Neuronal stem cell (in vitro differentiated cells): ENCODE data around the gene VAMP4.

Experiments
- DNase-seq: peaks from one replicate; pipeline ENCODE4 v3.0.0-alpha.2; 2013; ENCODE audit warnings: low spot score
- H2AFZ ChIP-seq: one replicate; pipeline ENCODE4 v1.6.1; 2013; ENCODE audit warnings: mild to moderate bottlenecking, low read length, inconsistent platforms
- H2AK5ac ChIP-seq: 2 replicates; pipeline ENCODE4 v1.6.1; 2013; ENCODE audit warnings: low read depth, mild to moderate bottlenecking, inconsistent platforms, low read length, moderate library complexity, mixed read lengths
- H2BK120ac ChIP-seq: 2 replicates; pipeline ENCODE4 v1.6.1; 2013; ENCODE audit warnings: low read depth, mild to moderate bottlenecking, inconsistent platforms, low read length, moderate library complexity, mixed read lengths
- H2BK12ac ChIP-seq: one replicate; pipeline ENCODE4 v1.6.1; 2013; ENCODE audit warnings: low read length, inconsistent platforms
- H2BK15ac ChIP-seq: 2 replicates; pipeline ENCODE4 v1.6.1; 2013; ENCODE audit warnings: mild to moderate bottlenecking, low read length, inconsistent platforms, mixed read lengths
- H2BK5ac ChIP-seq: one replicate; pipeline ENCODE4 v1.6.1; 2013; ENCODE audit warnings: inconsistent platforms, mild to moderate bottlenecking, low read length, moderate library complexity
- H3K14ac ChIP-seq: one replicate; pipeline ENCODE4 v1.6.1; 2013; ENCODE audit warnings: low read length, inconsistent platforms
- H3K18ac ChIP-seq: 2 replicates; pipeline ENCODE4 v1.6.1; 2013; ENCODE audit warnings: low read length, inconsistent platforms
- H3K23ac ChIP-seq: 2 replicates; pipeline ENCODE4 v1.6.1; 2013; ENCODE audit warnings: low read depth, mild to moderate bottlenecking, mixed read lengths, low read length, inconsistent platforms; ENCODE audit not compliant: poor library complexity
- H3K27ac ChIP-seq: replicated peaks from 3 replicates; pipeline ENCODE4 v1.5.1; 2013; ENCODE audit warnings: low read length, inconsistent platforms
- H3K27me3 ChIP-seq, 3 experiments: 2 replicates each; pipeline ENCODE4 v1.6.1; 2013; ENCODE audit warnings: low read length in 3 of 3, mild to moderate bottlenecking in 2 of 3, inconsistent platforms in 1 of 3, low read depth in 1 of 3, mixed read lengths in 1 of 3, moderate library complexity in 1 of 3; ENCODE audit not compliant: control insufficient read depth in 3 of 3, insufficient read depth in 3 of 3
- H3K36me3 ChIP-seq, 2 donors: replicated peaks in 1 of 2; 2 replicates each; pipeline ENCODE4 v1.6.1; 2013; ENCODE audit warnings: low read length in 2 of 2; ENCODE audit not compliant: control insufficient read depth in 2 of 2, insufficient read depth in 2 of 2
- H3K4ac ChIP-seq: 2 replicates; pipeline ENCODE4 v1.6.1; 2013; ENCODE audit warnings: inconsistent platforms, mild to moderate bottlenecking, low read length, moderate library complexity
- H3K4me1 ChIP-seq, 2 donors: 1 replicate in 1 of 2; 2 replicates in 1 of 2; pipeline ENCODE4 v1.6.1; 2013; ENCODE audit warnings: low read length in 2 of 2, low read depth in 1 of 2; ENCODE audit not compliant: control insufficient read depth in 2 of 2, insufficient read depth in 1 of 2
- H3K4me2 ChIP-seq: one replicate; pipeline ENCODE4 v1.6.1; 2013; ENCODE audit warnings: mild to moderate bottlenecking, low read length, inconsistent platforms; ENCODE audit not compliant: insufficient read depth, poor library complexity, severe bottlenecking
- H3K4me3 ChIP-seq, 2 donors: 2 replicates each; pipeline ENCODE4 v1.5.1; 2013; ENCODE audit warnings: low read length in 2 of 2, mild to moderate bottlenecking in 2 of 2, inconsistent platforms in 1 of 2, moderate library complexity in 1 of 2
- H3K79me1 ChIP-seq: one replicate; pipeline ENCODE4 v1.6.1; 2013; ENCODE audit warnings: low read depth, mild to moderate bottlenecking, inconsistent platforms, low read length, moderate library complexity
- H3K9ac ChIP-seq: one replicate; pipeline ENCODE4 v1.6.1; 2013; ENCODE audit warnings: mild to moderate bottlenecking, low read depth, low read length, inconsistent platforms; ENCODE audit not compliant: poor library complexity
- H3K9me3 ChIP-seq, 2 donors: replicated peaks in 1 of 2; 2 replicates each; pipeline versions ENCODE3 to v1.6.1; 2013; ENCODE audit warnings: low read length in 2 of 2, mild to moderate bottlenecking in 2 of 2, inconsistent platforms in 1 of 2, low read depth in 1 of 2, mixed read lengths in 1 of 2, moderate library complexity in 1 of 2; ENCODE audit not compliant: control insufficient read depth in 2 of 2, insufficient read depth in 1 of 2
- H4K8ac ChIP-seq: one replicate; pipeline ENCODE4 v1.6.1; 2013; ENCODE audit warnings: low read depth, mild to moderate bottlenecking, inconsistent platforms, low read length, moderate library complexity
- H4K91ac ChIP-seq: one replicate; pipeline ENCODE4 v1.6.1; 2013; ENCODE audit warnings: low read length, low read depth, mild to moderate bottlenecking, inconsistent platforms; ENCODE audit not compliant: poor library complexity
- WGBS, 2 donors: extraction: QIAGEN DNeasy Blood & Tissue Kit; methylation state at CpG; one replicate each; pipeline ENCODE4 v1.1.7; 2013; ENCODE audit warnings: missing lambda C conversion rate in 2 of 2, mixed read lengths in 1 of 2; ENCODE audit not compliant: insufficient read length in 2 of 2, insufficient replicate concordance in 1 of 2; ENCODE audit errors: extremely low coverage in 2 of 2; 5-methylcytosine and 5-hydroxymethylcytosine counted together

Gene VAMP4

DNA sequence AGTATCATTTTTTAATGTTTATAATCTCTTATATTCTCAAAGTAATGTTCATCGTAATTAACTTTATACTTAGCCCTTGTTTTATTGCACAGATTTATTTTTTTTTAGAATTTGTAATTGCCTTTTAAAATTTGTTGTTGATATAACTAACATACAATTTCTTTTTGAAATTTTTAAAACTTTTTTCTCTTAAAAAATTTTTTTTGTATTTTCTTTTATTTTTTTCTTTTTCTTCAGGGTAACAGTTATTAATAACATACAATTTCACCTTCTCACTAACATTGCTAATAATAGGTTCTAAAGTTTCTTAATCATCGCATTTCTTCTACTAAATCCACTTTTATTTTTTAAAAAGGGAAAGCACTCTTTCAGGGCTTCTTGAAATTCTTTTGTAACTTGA is 11.3 kb upstream of the VAMP4 start:
- no peak for DNase-seq
- no peak overlapping the region for H3K23ac ChIP-seq
- peaks cover 0 to 2% of the 10 kb centered on the region in 2 donors for H3K9me3 ChIP-seq
- no peak overlapping the region for H4K91ac ChIP-seq
- no CpG with 5 or more reads among the region's 2 CpGs for WGBS, 2 donors
- no peak overlapping the region for H2BK15ac ChIP-seq
- peaks cover 0 to 5% (median 0%) of the 10 kb centered on the region in 3 experiments for H3K27me3 ChIP-seq
- H3K27ac ChIP-seq, result no peak overlapping the region
- H3K4me2 ChIP-seq, result no peak overlapping the region
- no peak overlapping the region for H2BK12ac ChIP-seq
- no peaks in the 10 kb centered on the region for H3K36me3 ChIP-seq
- H3K79me1 ChIP-seq, result no peaks in the 10 kb centered on the region
- no peaks in the 10 kb centered on the region for H3K4me1 ChIP-seq
- H4K8ac ChIP-seq, result no peak overlapping the region
- H3K18ac ChIP-seq, result no peak overlapping the region
- no peak overlapping the region for H2AK5ac ChIP-seq
- H2BK120ac ChIP-seq, result no peak overlapping the region
- no peak overlapping the region for H3K4me3 ChIP-seq
- no peak overlapping the region for H2BK5ac ChIP-seq
- H3K9ac ChIP-seq, result no peak overlapping the region
- no peak overlapping the region for H3K14ac ChIP-seq
- no peak overlapping the region for H2AFZ ChIP-seq
- H3K4ac ChIP-seq, result no peak overlapping the region

- H3K4me1 ChIP-seq, result no peaks in the 10 kb centered on the region
- no peaks in the 10 kb centered on the region for H3K36me3 ChIP-seq
These were observed 9.4 kb upstream of the VAMP4 start for GRCh38 chr1:171751221-171751620.

GRCh38 chr1:171748651-171749050 is 6.8 kb upstream of the VAMP4 start:
- no peak overlapping the region for H3K23ac ChIP-seq
- no peak overlapping the region for H3K4me3 ChIP-seq
- no peak for DNase-seq
- no peak overlapping the region for H2BK5ac ChIP-seq
- no peak overlapping the region for H4K91ac ChIP-seq
- H3K79me1 ChIP-seq, result no peaks in the 10 kb centered on the region
- H2BK12ac ChIP-seq, result no peak overlapping the region
- no peak overlapping the region for H2AFZ ChIP-seq
- no peak overlapping the region for H3K4me2 ChIP-seq
- H3K18ac ChIP-seq, result no peak overlapping the region
- H3K14ac ChIP-seq, result no peak overlapping the region
- H2BK15ac ChIP-seq, result no peak overlapping the region
- no peak overlapping the region for H3K27ac ChIP-seq
- H3K36me3 ChIP-seq, result no peaks in the 10 kb centered on the region
- H3K9ac ChIP-seq, result no peak overlapping the region
- H4K8ac ChIP-seq, result no peak overlapping the region
- H2BK120ac ChIP-seq, result no peak overlapping the region
- no peaks in the 10 kb centered on the region for H3K9me3 ChIP-seq
- H3K4me1 ChIP-seq, result no peaks in the 10 kb centered on the region
- no CpG with 5 or more reads among the region's 3 CpGs for WGBS, 2 donors
- no peak overlapping the region for H2AK5ac ChIP-seq
- H3K4ac ChIP-seq, result no peak overlapping the region
- H3K27me3 ChIP-seq, result no peaks in the 10 kb centered on the region

More at GRCh38 chr1:171751221-171751620, 9.4 kb upstream of the VAMP4 start:
- H2BK12ac ChIP-seq, result no peak overlapping the region
- no peak overlapping the region for H2AK5ac ChIP-seq
- no peak overlapping the region for H2AFZ ChIP-seq
- no peak overlapping the region for H4K91ac ChIP-seq
- H3K27ac ChIP-seq, result no peak overlapping the region
- no CpG with 5 or more reads among the region's 6 CpGs for WGBS, 2 donors
- no peak overlapping the region for H4K8ac ChIP-seq
- no peak overlapping the region for H3K18ac ChIP-seq
- H3K9me3 ChIP-seq, result no peaks in the 10 kb centered on the region
- no peak overlapping the region for H3K14ac ChIP-seq
- H2BK5ac ChIP-seq, result no peak overlapping the region
- no peaks in the 10 kb centered on the region for H3K79me1 ChIP-seq
- no peaks in the 10 kb centered on the region for H3K27me3 ChIP-seq
- no peak overlapping the region for H3K4me3 ChIP-seq
- no peak overlapping the region for H2BK120ac ChIP-seq
- H3K23ac ChIP-seq, result no peak overlapping the region
- H3K9ac ChIP-seq, result no peak overlapping the region
- no peak overlapping the region for H3K4ac ChIP-seq
- no peak for DNase-seq
- H2BK15ac ChIP-seq, result no peak overlapping the region
- no peak overlapping the region for H3K4me2 ChIP-seq

DNA sequence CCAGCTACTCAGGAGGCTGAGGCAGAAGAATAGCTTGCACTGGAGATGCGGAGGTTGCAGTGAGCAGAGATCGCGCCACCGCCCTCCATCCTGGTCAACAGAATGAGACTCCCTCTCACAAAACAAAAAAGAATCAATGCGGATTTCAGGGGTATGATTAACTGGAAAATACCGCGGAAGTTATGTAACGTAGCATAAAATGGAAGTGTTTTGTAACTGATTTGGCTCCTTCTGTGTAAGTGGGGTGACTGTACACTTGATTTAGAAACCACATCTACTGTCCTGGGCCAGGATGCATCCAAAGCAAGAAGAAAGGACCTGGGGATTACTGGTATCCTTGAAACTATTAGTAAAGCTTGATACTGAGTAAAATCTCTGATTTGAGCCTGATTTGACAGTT is 3.1 kb upstream of the VAMP4 start:
- Histone ChIP-seq H3K23ac (no peak overlapping the region), H2BK12ac (no peak overlapping the region), H3K9me3 (no peaks in the 10 kb centered on the region), H3K36me3 (no peaks in the 10 kb centered on the region), H2BK120ac (no peak overlapping the region), H3K4me2 (no peak overlapping the region), H3K18ac (no peak overlapping the region), H3K79me1 (no peaks in the 10 kb centered on the region), H3K4ac (no peak overlapping the region), H3K27me3 (no peaks in the 10 kb centered on the region), H3K9ac (no peak overlapping the region), H3K4me3 (no peak overlapping the region), H3K27ac (no peak overlapping the region), H4K8ac (no peak overlapping the region), H2AK5ac (no peak overlapping the region), H2AFZ (no peak overlapping the region), H4K91ac (no peak overlapping the region), H3K4me1 (peaks cover 1 to 9% of the 10 kb centered on the region in 2 donors), H2BK15ac (no peak overlapping the region), H2BK5ac (no peak overlapping the region), H3K14ac (no peak overlapping the region)
- WGBS, 2 donors, result no CpG with 5 or more reads among the region's 8 CpGs
- DNase-seq, result no peak
